Epithelial cell of proximal tubule (primary cell): ENCODE results near the gene KIAA1614. TPM values are rescaled to one million over a fixed set of nuclear protein-coding genes. Genes with fewer than 3 reads are reported as not detected.

Source experiments
- DNase-seq: peaks from one replicate; pipeline ENCODE4 v3.0.0-alpha.2; 2011; ENCODE audit warnings: low read depth
- H3K4me3 ChIP-seq: 2 replicates; pipeline ENCODE4 v1.5.1; 2011; ENCODE audit warnings: low read depth, mild to moderate bottlenecking, low read length
- CTCF ChIP-seq: conservative IDR thresholded peaks from 2 replicates; pipeline ENCODE4 v1.5.1; 2012; ENCODE audit warnings: low read depth, mild to moderate bottlenecking, low read length
- total RNA-seq: library from RNA; depleted of rRNA; stranded (reverse); fragments of >200 nt; gene quantifications from 2 replicates; pipeline ENCODE4 v1.2.3, GENCODE V29; 2015

The KIAA1614 gene
- total RNA-seq, 1 donor from 2014 or later, result 5.1 TPM

DNA sequence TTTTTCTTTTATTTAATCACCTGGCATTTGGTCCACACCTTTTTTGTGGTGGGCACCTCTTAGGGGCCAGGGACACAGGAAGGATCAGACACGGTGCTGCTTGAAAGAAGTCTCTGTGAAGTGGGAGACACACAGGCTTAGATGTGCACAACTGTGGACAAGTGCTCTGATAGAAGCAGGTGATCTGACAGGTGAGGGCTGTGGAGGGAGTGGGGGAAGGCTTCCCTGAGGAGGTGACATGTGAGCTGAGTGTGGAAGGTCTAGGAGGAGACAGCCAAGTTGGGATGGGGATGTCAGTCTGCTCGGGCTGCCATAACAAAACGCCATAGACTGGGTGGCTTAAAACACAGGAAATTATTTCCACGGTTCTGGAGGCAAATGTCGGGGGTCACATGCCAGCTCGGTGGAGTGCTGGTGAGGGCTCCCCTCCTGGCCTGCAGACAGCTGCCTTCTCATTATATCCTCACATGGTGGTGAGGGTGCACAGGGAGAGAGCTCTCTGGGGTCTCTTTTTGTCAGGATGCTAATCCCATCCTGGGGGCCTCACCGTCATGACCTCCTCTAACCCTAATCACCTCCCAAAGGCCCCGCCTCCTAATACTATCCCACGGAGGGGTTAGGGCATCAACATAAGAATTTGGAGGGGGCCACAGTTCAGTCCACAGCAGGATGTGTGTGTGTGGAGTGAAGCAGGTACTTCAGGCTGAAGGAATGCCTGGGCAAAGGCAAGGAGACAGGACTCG, 5.2 kb upstream of the KIAA1614 start:
- no peak overlapping the region for H3K4me3 ChIP-seq
- no peak for DNase-seq
- no peak for TF ChIP-seq CTCF

DNA sequence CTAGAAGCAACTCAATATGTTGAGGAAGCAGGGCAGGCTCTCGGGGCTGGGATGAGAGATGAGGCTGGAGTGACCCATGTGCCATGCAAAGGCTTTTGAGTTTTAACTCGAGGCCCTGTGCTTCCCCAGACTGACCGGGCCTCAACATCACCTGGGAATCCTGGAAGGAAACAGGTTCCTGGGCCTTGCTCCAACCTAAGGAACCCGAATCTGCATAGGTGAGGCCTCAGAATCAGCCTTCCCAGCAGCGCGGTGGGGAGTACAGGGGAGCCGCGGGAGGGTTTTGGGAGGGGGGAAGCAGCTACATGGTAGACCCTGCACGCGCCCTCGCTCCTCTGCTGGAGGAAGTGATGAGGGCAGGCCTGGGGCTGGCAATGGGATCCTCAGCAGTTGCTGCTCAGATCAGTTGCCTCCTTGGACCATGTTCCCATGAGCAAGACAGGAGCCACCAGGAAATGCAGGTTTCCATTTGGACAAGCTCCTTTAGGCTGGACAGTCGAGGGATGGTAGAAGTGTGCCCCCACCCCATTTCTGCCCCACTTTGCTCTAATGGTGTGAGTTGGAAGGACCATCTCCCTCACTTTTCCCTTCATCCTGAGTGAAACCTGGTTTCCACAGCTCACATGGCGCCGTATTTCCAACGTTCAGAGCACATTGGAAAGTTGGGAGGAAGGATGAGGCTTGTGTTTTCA, 4.5 kb upstream of the KIAA1614 start:
- no peak for TF ChIP-seq CTCF
- H3K4me3 ChIP-seq, result no peak overlapping the region
- DNase-seq, result no peak

DNA sequence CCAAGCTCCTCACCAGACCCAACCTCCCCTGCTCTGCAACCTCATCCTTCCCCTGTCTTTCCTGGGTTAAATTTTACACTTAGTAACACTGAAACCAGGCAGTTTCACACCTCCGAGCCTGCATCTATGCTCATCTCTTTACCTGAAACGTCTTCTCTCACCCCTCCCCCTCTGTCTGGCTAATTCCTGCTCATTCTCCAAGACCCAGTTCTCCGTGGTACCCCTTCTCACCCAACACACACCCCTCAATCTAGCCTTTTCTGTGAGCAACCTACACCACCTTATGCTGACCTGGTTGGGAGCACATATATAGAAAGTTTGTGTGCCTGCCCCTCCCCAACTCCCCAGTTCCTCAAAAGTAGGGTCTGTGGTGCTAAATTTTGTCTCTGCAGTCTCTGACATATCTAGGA, 3.7 kb upstream of the KIAA1614 start:
- DNase-seq, result no peak
- TF ChIP-seq CTCF, result no peak
- H3K4me3 ChIP-seq, result no peak overlapping the region

DNA sequence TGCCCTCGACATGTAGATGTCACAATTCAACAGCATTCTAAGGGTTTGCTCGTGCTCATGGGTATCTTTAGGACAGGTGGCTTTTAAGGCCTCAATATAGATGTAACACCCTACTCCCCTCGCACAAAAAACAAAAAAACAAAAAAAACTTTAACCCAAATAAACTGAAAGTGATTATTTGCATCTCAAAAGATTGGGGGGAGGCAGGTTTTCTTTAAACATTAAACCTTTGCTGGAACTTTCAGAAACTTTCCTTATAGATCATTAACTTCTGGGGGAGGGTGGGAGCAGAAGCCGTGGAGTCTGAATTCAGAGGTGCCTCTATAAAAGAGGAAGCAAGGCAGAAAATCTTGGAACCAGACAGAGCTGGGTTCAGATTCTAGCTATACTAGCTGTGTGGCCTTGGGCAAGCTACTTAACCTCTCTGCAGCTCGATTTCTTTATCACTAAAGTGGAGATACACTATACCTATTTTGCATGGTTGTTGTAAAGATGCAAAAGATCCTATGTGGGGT, 3.2 kb upstream of the KIAA1614 start:
- TF ChIP-seq CTCF, result no peak
- peak; percentile 26 for DNase-seq

DNA sequence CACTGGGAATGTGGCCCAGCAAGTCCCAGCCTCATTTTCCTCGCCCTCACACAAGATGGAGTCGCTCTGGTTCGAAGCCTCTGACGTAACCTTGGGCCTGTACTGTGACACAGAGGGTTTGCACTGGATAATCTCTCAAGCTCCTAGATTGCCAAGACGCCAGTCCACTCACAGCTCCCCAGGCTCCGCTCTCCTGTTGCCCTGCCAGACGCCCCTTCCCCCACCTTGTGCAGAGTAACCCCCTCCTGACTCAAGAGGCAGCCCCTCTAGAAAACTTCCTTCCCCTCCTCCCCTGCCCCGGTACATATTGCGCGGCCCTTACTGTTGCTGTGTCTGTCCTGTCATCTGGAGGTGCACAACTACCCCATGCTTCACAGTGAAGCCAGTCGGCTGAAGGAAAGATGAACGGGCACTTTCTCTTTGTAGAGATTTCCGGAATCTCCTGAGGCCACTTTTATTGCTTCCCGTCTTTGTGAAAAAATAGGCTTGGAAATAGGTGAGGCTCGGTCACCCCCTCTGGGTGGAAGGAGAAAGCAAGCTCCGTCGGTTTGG, 981 bp upstream of the KIAA1614 start:
- DNase-seq, result no peak
- H3K4me3 ChIP-seq, result peak overlapping the region; percentile 72
- TF ChIP-seq CTCF, result no peak

More for the DNA sequence above, 3.2 kb upstream of the KIAA1614 start:
- H3K4me3 ChIP-seq, result no peak overlapping the region

DNA sequence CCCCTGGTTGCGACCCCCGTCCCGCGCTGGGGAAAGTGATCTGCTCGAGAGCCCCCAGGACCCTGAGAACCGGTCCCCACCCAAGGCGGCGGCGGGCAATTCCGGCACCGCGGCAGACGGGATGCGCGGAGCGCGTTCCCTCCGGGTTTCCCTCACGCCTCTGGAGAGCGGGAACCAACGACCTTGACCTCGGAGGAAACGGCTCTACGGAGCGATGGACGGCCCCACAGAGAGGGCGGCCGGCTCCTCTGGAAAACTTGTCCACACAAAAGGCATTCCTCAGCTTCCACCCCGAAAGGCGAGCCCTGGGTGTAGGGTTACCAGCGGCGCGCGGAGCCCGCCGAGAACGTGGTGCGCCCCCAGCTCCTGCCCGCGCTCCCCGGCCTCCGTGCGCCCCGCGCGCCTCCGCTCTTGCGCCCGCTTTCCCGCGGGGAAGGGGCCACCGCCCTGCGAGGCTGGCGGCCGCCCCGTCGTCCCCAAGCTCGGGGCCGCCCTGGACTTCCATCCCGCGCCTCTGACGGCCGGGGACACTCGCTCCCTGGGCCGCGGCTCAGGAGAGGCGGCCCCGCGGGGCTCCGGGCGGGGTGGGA, 391 bp upstream of the KIAA1614 start:
- DNase-seq, result no peak
- peak overlapping the region; percentile 72 for H3K4me3 ChIP-seq
- no peak for TF ChIP-seq CTCF
